Uterus (tissue), 2 donors: ENCODE measurements around the gene CHRM1.

Experiments
- CTCF ChIP-seq, 4 experiments: fragments of 200-600 bp in 2 of 4; fragments of 450-650 bp in 2 of 4; sonication (generic) in 2 of 4; IDR thresholded peaks; one replicate each; pipeline ENCODE4 v1.5.1; 2016 to 2019; ENCODE audit warnings: antibody characterized with exemption in 4 of 4, mild to moderate bottlenecking in 2 of 4, moderate library complexity in 1 of 4
- POLR2A ChIP-seq, 2 donors: fragments of 450-650 bp; IDR thresholded peaks; one replicate each; pipeline ENCODE4 v1.6.1; 2016; ENCODE audit warnings: antibody characterized with exemption in 2 of 2, mild to moderate bottlenecking in 1 of 2, moderate library complexity in 1 of 2

- no peak for TF ChIP-seq CTCF (IDR thresholded peaks at IDR 0.05)
- no peak for TF ChIP-seq POLR2A (IDR thresholded peaks at IDR 0.05)
Measured at GRCh38 chr11:62908468-62909072, 12.6 kb downstream of the CHRM1 start.
